Vagina (tissue), 2 donors: ENCODE data around the gene SAMD3. TPM values are rescaled to one million over a fixed set of nuclear protein-coding genes. Genes with fewer than 3 reads are reported as not detected.

Experiments used
- DNase-seq, 2 donors: peaks; one replicate each; pipeline ENCODE4 v3.0.0-alpha.2; 2017; ENCODE audit errors: extremely low spot score in 2 of 2
- H3K27ac ChIP-seq: fragments of 200-600 bp; sonication (generic); one replicate; pipeline ENCODE4 v1.5.1; 2019
- H3K27me3 ChIP-seq: fragments of 200-600 bp; sonication (generic); one replicate; pipeline ENCODE4 v1.5.1; 2019
- H3K36me3 ChIP-seq, 2 donors: fragments of 200-600 bp; sonication (generic); one replicate each; pipeline ENCODE4 v1.5.1; 2017 to 2019
- H3K4me1 ChIP-seq: fragments of 200-600 bp; sonication (generic); one replicate; pipeline ENCODE4 v1.5.1; 2019
- H3K4me3 ChIP-seq, 2 donors: fragments of 200-600 bp; sonication (generic); 1 replicate in 1 of 2; 2 replicates in 1 of 2; pipeline ENCODE4 v1.5.1; 2016 to 2019
- H3K9me3 ChIP-seq: fragments of 200-600 bp; sonication (generic); one replicate; pipeline ENCODE4 v1.5.1; 2019
- POLR2A ChIP-seq, 2 donors: fragments of 450-650 bp; IDR thresholded peaks; one replicate each; pipeline ENCODE4 v1.6.1; 2017; ENCODE audit warnings: antibody characterized with exemption in 2 of 2, mild to moderate bottlenecking in 2 of 2, moderate library complexity in 2 of 2
- POLR2AphosphoS5 ChIP-seq, 2 donors: sonication (generic); formaldehyde crosslinking; IDR thresholded peaks; one replicate each; pipeline ENCODE4 v1.9.0; 2017; ENCODE audit warnings: antibody characterized with exemption in 2 of 2, mild to moderate bottlenecking in 2 of 2, low read depth in 1 of 2; ENCODE audit not compliant: insufficient read depth in 1 of 2
- intact Hi-C: fragments of 100-400 bp; cut with DNase I; formaldehyde crosslinking; loops from one replicate; pipeline ENCODE4 v1.15.1; 2023
- total RNA-seq: library from RNA; depleted of rRNA; stranded (reverse); fragments of >200 nt; gene quantifications from one replicate; pipeline ENCODE4 v1.2.3, GENCODE V29; 2016
- TF ChIP-seq, protein P1 (sequence below), 3 experiments: fragments of 450-650 bp in 2 of 3; fragments of 200-600 bp in 1 of 3; sonication (generic) in 1 of 3; IDR thresholded peaks; one replicate each; pipeline ENCODE4 v1.5.1; 2017 to 2019; ENCODE audit warnings: antibody characterized with exemption in 3 of 3, mild to moderate bottlenecking in 2 of 3, moderate library complexity in 2 of 3

Gene SAMD3
- total RNA-seq, 1 donor from 2014 or later = 7.6 TPM

- Histone ChIP-seq H3K9me3 (no peaks in the 10 kb centered on the region), H3K4me1 (no peaks in the 10 kb centered on the region), H3K27me3 (no peaks in the 10 kb centered on the region), H3K36me3 (no peaks in the 10 kb centered on the region), H3K27ac (no peak overlapping the region), H3K4me3 (no peak overlapping the region)
- TF ChIP-seq POLR2AphosphoS5 (IDR thresholded peaks at IDR 0.05; ENCODE audit: insufficient read depth in 1 of 2, low read depth in 1 of 2) = no peak
- intact Hi-C loops = no loop called here
- no peak for DNase-seq
These were observed 109.5 kb downstream of the SAMD3 start for GRCh38 chr6:130113201-130113710.

DNA sequence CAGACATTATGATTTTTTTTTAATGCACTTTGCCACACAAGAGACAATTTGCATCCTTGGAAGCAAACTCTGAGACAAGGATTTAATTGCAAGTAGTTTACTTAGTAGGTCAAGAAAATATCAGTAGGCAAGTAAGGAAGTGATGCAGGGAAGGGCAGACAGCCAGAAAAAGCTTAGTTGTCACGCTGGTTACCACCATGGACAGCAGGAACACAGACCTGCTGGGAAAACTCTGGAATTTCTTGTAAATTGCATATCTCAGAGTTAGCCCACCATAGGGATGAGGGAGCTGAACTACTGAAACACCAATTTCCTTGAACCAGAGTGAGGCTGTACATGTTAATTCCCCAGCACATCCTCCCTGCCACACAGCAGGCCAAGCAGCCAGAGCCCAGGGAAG is 111.7 kb downstream of the SAMD3 start:
- intact Hi-C loops = no loop called here

DNA sequence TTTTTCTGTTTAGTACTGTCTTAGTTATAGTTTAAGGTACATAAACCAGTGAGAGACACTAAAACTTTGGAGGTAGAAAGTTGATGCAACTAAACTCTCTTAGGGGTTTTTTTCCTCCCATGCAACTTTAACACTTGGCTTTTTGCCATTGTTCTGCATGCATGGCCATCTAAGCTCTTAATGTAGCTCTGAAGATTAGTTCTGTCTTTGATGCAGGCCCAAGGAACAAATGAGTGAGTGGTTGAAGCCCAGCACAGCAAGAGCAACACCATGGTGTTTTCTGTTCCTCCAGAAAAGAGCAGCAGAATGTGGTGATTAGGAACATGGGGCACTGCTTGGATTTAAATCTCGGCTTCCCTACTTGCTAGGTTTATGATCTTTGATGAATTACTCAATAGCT is 115.0 kb downstream of the SAMD3 start:
- TF ChIP-seq POLR2AphosphoS5 (IDR thresholded peaks at IDR 0.05; ENCODE audit: insufficient read depth in 1 of 2, low read depth in 1 of 2) (no peak), POLR2A (IDR thresholded peaks at IDR 0.05) (no peak)
- TF ChIP-seq, protein P1, sequence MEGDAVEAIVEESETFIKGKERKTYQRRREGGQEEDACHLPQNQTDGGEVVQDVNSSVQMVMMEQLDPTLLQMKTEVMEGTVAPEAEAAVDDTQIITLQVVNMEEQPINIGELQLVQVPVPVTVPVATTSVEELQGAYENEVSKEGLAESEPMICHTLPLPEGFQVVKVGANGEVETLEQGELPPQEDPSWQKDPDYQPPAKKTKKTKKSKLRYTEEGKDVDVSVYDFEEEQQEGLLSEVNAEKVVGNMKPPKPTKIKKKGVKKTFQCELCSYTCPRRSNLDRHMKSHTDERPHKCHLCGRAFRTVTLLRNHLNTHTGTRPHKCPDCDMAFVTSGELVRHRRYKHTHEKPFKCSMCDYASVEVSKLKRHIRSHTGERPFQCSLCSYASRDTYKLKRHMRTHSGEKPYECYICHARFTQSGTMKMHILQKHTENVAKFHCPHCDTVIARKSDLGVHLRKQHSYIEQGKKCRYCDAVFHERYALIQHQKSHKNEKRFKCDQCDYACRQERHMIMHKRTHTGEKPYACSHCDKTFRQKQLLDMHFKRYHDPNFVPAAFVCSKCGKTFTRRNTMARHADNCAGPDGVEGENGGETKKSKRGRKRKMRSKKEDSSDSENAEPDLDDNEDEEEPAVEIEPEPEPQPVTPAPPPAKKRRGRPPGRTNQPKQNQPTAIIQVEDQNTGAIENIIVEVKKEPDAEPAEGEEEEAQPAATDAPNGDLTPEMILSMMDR (IDR thresholded peaks at IDR 0.05) = no peak
- Histone ChIP-seq H3K27me3 (no peaks in the 10 kb centered on the region), H3K36me3 (no peaks in the 10 kb centered on the region), H3K27ac (no peak overlapping the region), H3K4me3 (no peak overlapping the region), H3K9me3 (no peaks in the 10 kb centered on the region), H3K4me1 (no peaks in the 10 kb centered on the region)
- DNase-seq = no peak
- intact Hi-C loops = no loop called here

More for the DNA sequence above, 111.7 kb downstream of the SAMD3 start:
- H3K27me3 ChIP-seq = no peaks in the 10 kb centered on the region
- no peak for DNase-seq
- TF ChIP-seq POLR2AphosphoS5 (IDR thresholded peaks at IDR 0.05; ENCODE audit: insufficient read depth in 1 of 2, low read depth in 1 of 2) (no peak), POLR2A (IDR thresholded peaks at IDR 0.05) (no peak)
- TF ChIP-seq, protein P1 (IDR thresholded peaks at IDR 0.05) = no peak
- no peaks in the 10 kb centered on the region for H3K4me1 ChIP-seq
- H3K4me3 ChIP-seq = no peak overlapping the region
- H3K27ac ChIP-seq = no peak overlapping the region
- no peaks in the 10 kb centered on the region for H3K36me3 ChIP-seq
- H3K9me3 ChIP-seq = no peaks in the 10 kb centered on the region

- H3K27ac ChIP-seq = no peak overlapping the region
- no peaks in the 10 kb centered on the region for H3K36me3 ChIP-seq
- no peaks in the 10 kb centered on the region for H3K27me3 ChIP-seq
- intact Hi-C loops = no loop called here
- no peak overlapping the region for H3K4me3 ChIP-seq
- TF ChIP-seq, protein P1 (IDR thresholded peaks at IDR 0.05) = no peak
- TF ChIP-seq POLR2A (IDR thresholded peaks at IDR 0.05) (no peak), POLR2AphosphoS5 (IDR thresholded peaks at IDR 0.05; ENCODE audit: insufficient read depth in 1 of 2, low read depth in 1 of 2) (no peak)
- no peaks in the 10 kb centered on the region for H3K4me1 ChIP-seq
- no peaks in the 10 kb centered on the region for H3K9me3 ChIP-seq
- no peak for DNase-seq
These were observed 116.6 kb downstream of the SAMD3 start for GRCh38 chr6:130105996-130106704.

DNA sequence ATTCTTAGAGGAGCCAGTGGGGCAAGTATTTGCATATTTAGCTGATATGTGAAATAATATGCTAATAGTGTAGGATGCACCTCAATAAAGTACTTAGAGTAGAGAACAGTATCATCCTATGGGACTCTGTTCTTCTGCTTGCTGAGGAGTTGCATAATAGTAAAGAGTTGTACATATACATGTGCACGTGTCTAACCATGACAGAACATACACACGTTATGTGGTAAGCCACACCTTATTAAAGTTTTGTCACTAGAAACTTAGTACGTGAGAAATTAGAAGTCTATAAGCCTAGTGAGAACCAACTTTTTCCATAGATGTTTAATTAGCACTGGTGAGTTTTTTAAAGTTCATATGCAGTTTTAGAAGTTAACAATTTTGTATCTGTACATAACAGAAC is 123.6 kb downstream of the SAMD3 start:
- no peak for TF ChIP-seq POLR2AphosphoS5 (IDR thresholded peaks at IDR 0.05; ENCODE audit: insufficient read depth in 1 of 2, low read depth in 1 of 2)
- H3K9me3 ChIP-seq = no peaks in the 10 kb centered on the region
- intact Hi-C loops = no loop called here

DNA sequence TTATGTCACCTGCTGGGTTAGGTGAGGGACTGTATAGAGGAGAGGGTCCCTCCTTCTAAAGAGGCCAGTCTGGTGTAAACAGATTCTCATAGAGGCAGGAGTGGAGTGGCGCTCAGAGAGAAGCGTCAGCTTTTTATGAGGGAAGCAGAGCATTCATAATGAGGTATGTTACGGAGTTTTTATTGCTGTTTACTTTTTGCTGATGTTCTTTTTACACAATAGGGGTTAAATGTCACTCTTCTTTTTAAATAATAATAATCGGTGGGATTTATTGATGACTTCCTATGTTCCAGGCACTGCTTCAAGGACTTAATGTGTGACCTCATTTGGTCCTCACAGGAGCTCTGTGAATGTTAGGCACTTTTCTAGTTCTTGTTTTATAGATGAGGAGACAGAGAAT is 124.4 kb downstream of the SAMD3 start:
- Histone ChIP-seq H3K27ac (no peak overlapping the region), H3K36me3 (no peaks in the 10 kb centered on the region), H3K4me3 (no peak overlapping the region), H3K9me3 (no peaks in the 10 kb centered on the region), H3K4me1 (no peaks in the 10 kb centered on the region), H3K27me3 (no peaks in the 10 kb centered on the region)
- DNase-seq = no peak
- TF ChIP-seq POLR2AphosphoS5 (IDR thresholded peaks at IDR 0.05; ENCODE audit: insufficient read depth in 1 of 2, low read depth in 1 of 2) (no peak), POLR2A (IDR thresholded peaks at IDR 0.05) (no peak)
- TF ChIP-seq, protein P1 (IDR thresholded peaks at IDR 0.05) = no peak
- intact Hi-C loops = no loop called here

More for the DNA sequence above, 123.6 kb downstream of the SAMD3 start:
- no peaks in the 10 kb centered on the region for H3K27me3 ChIP-seq
- H3K4me1 ChIP-seq = no peaks in the 10 kb centered on the region
- DNase-seq = no peak
- H3K4me3 ChIP-seq = no peak overlapping the region
- H3K36me3 ChIP-seq = no peaks in the 10 kb centered on the region
- H3K27ac ChIP-seq = no peak overlapping the region
